ENCODE data around the gene UQCRC2.

GRCh38 chr16:21987498-21987897 is 34.3 kb downstream of the UQCRC2 start:
- TF ChIP-seq CTCF (IDR thresholded peaks at IDR 0.05; ENCODE audit: borderline replicate concordance, extremely low read depth, low read length, poor library complexity, severe bottlenecking) (no peak), EZH2 (IDR thresholded peaks at IDR 0.05; ENCODE audit: borderline replicate concordance, low read depth, low read length, severe bottlenecking) (no peak)
